GM19463 (cell line): ENCODE measurements around the gene IFT122.
"Not testable (repeated sequence)": the region's sequence is repeated elsewhere in the genome, so short reads cannot be mapped to it uniquely, and the experiment has no call there.

Experiments
- ATAC-seq: cut with Tn5 transposase; IDR thresholded peaks from one replicate; pipeline ENCODE4 v1.9.1; 2021; ENCODE audit warnings: mild to moderate bottlenecking, moderate library complexity; ENCODE audit not compliant: unreplicated experiment

IFT122 gene

DNA sequence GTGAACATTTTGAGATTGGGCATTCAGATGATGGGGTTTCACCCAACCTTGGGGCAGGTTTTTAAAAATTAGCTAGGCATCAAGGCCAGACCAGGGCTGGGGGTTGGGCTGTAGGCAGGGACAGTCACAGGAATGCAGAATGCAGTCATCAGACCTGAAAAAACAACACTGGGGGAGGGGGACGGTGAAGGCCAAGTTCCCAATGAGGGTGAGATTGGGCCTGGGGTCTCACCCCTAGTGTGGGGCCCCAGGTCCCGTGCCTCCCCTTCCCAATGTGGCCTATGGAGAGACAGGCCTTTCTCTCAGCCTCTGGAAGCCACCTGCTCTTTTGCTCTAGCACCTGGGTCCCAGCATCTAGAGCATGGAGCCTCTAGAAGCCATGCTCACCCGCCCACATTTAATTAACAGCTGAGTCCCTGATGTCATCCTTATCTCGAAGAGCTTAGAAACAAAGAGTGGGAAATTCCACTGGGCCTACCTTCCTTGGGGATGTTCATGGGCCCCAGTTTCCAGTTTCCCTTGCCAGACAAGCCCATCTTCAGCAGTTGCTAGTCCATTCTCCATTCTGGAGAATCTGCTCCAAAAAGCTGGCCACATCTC lies 94.5 kb downstream of the IFT122 start:
- ATAC-seq = no peak

DNA sequence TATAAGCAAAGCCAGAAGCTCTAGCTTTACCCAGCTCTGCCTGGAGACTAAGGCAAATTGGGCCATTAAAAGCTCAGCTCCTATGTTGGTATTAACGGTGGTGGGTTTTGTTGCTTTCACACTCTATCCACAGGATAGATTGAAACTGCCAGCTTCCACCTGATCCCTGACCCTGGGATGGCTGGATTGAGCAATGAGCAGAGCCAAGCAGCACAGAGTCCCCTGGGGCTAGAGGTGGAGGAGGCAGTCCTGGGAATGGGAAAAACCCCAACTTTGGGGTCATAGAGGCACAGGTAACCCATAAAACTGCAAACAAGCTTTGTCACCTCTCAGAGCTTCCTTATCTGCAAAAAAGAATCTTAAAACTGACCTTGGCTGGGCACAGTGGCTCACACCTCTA lies 95.1 kb downstream of the IFT122 start:
- ATAC-seq = no peak

- no peak for ATAC-seq
Measured at GRCh38 chr3:129536374-129536667, 96.3 kb downstream of the IFT122 start.

GRCh38 chr3:129536804-129537203 lies 96.8 kb downstream of the IFT122 start:
- ATAC-seq = no peak

- no peak for ATAC-seq
Measured at GRCh38 chr3:129539206-129539605, 99.2 kb downstream of the IFT122 start.

DNA sequence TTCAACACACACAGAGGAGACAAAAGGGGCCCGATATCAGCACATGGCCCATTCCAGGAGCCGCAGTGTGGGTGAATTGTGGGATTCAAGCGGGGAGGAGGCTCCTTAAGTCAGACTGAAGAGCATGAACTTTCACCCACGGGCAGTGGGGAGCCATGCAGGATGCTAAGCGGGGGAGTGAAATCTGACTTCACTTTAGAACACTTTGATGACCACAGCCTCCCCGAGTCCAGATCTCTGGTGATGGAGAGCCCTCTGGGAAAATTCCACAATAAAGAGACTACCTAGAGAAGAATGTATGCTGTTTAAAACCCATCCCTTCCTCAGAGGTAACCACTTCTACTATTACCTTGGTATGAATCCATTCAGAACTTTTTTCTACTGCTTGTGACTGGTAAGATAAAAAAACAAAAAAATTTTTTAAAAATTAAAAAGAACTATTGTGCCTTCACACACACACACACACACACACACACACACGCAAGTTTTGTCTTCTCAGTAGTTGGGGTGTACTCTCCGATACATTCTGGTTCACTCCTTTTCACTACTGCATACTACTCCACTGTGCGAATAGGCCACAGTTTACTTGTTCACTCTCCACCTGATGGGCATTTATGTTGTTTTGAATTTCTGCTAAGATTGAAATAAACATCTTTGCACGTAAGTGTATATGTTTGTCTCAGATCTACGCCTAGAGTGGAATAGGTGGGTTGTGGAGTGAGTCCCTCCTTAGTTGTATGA lies 100.9 kb downstream of the IFT122 start:
- no peak for ATAC-seq

DNA sequence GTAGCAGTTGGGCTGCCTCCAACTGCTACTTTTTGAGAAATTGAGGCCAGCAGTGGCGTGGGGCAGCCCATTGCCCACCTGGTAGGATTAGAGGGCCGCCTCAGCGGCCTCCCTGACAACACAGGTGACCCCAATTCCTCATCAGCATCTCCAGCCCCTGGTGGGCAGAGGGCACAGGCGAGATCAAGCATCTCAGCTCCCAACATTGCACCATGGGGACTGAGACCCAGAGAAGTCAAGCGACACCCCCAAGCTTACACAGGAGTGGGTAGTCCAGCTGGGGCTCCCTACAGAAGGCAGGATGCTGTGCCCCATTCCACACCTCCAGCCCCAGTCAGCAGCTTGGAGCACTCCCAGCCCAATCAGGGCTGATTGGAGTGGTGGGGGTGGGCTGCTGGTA lies 102.7 kb downstream of the IFT122 start:
- no peak for ATAC-seq

DNA sequence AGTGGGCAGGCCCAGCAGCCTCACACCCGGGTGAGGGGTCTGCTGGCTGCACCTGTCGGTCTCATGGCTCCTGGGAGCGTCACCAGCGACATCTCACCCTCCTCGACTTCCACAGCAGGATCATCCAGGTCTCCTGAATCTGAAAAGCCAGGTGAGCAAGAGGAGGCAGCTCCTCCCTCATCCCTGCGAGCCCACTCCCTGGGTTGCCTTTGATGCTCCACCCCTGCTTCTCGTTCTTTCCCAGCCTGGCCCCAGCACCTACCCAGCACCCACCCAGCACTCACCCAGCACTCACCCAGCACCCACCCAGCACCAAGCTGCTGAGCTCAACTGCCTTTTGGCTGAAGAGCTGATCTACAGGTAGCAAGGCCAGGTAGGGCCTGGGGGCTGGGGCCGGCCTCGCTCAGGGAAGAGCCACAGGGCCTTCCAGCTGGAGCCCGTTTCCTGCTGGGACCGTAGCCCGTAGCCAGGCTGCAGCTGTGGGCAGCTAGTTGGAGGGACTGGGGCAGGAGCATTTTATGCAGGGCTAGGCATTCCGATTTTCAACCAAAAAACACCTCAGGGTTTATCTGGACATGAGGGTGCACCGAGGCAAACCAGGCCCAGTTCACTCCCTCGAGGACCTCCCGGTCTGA lies 103.2 kb downstream of the IFT122 start, which contains the start of gene H1-8:
H1-8 (plus strand) TSS at position 20 of the 635 bp plus-strand sequence; CDS start at position 64, 44 bp downstream.
- ATAC-seq = no peak

GRCh38 chr3:129543999-129544398 lies 104.0 kb downstream of the IFT122 start:
- no peak for ATAC-seq

GRCh38 chr3:129545951-129546350 lies 105.9 kb downstream of the IFT122 start:
- not testable (repeated sequence) for ATAC-seq

GRCh38 chr3:129547241-129547640 lies 107.2 kb downstream of the IFT122 start:
- no peak for ATAC-seq

DNA sequence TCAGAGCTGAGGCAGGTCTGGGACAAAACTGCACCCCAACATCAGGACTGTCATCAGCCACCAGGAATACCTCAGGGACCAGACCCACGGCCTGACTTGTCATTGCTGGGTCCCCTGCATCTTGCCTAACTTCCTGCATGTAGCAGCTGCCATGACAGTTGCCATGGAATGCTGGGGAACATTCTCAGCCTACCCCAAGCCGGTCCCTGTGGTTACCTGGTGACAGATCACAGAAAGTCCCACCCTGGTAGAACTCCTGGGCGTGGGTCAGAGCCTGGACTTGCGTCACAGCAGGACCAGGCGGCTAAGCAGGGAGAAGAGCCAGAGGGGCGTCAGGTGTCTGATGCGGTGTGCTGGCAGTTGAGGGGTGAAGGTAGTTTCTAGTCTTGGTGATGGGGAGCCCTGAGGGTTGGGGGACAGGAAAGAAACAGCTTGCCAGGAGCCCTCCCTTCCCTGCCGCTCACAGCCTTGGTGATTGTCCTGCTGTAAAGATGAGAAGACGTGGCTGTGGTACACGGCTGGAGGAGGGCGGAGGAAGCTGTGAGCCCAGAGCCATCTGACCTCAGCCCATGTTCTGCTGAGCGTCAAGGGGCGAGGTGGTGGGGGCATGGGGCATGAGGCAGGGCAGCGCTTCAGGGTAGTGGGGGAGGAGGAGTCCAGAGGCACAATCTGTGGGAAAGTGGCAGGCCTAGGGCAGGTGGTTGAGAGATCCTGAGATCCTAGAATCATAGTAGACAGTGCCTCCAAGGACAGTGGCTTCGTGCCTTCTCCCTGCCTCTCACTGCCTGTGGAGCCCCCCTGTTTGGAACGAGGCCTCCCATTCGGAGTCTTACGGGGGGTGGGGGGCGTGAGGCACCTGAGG lies 108.3 kb downstream of the IFT122 start:
- ATAC-seq = no peak

DNA sequence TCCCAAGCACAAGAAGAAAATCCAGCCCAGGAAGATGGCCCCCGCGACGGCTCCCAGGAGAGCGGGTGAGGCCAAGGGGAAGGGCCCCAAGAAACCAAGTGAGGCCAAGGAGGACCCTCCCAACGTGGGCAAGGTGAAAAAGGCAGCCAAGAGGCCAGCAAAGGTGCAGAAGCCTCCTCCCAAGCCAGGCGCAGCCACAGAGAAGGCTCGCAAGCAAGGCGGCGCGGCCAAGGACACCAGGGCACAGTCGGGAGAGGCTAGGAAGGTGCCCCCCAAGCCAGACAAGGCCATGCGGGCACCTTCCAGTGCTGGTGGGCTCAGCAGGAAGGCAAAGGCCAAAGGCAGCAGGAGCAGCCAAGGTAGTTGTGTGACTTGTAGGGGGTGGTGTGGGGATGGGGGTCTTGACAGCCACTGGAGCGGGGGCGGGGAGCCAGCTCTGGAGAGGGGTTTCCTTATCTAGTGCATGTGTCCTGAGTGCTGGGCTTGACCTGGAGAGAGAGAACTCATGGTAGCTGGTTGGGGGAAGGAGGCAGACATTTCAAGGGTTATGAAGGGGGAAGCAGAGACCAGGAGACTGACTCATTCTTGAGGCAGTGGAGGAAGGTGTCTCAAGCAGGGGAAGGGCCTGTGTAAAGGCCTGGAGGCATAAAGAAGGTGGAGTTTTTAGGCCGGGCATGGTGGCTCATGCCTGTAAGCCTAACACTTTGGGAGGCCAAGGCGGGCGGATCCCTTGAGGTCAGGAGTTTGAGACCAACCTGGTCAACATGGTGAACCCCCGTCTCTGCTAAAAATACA lies 109.2 kb downstream of the IFT122 start:
- no peak for ATAC-seq

GRCh38 chr3:129549805-129550204 lies 109.8 kb downstream of the IFT122 start:
- ATAC-seq = no peak

DNA sequence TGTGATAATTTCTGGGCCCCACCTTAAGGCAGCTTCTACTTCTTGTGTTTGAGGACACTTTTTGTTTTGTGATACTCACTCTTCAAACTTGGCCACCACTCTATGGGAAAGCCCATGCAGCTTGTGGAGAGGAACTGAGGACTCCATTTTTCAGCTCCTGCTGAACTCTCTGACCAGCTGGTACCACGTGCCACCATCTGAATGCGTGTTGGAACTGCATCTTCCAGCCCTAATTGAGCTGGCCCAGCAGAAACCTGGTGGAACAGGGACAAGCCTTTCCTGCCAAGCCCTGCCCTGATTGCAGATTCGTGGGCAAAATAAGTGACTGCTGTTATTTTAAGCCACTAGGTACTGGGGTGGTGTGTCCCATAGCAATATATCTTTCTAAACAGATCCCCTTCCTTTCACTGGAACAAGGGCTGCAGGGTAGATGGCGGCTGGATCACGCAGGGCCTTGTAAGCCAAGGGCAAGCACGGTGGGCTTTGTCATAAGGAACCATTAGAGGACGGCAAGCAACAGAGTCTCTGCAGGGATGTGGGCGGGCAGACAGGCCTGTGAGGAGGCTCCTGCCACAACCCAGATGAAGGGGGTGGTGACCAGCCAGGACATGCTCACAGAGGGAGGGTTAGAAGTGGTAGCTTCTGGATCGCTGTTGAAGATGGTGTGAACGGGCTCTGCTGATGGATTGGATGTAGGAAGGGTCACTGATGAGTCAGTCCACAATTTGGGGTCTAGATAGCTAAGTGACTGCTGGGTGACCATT lies 112.4 kb downstream of the IFT122 start:
- ATAC-seq = no peak

- no peak for ATAC-seq
Measured at GRCh38 chr3:129553171-129553570, 113.1 kb downstream of the IFT122 start.

DNA sequence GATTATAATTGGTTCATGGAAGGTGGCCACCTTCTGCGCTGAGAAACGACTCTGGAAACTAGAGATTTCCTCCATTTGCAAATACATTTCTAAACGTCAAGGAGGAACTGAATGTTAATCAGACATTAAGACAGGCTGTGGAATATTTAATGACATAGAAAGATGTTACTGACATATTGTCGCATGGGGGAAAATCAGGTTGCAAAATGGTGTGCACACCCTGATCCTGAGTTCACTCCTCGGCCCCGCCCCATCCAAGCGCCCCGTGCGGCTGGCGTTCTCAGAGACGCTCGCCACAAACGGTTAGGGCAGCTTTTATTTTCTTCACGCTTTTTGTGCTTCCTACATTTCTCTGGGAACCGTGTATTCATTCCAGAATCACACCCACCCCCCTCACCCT lies 113.7 kb downstream of the IFT122 start:
- no peak for ATAC-seq

DNA sequence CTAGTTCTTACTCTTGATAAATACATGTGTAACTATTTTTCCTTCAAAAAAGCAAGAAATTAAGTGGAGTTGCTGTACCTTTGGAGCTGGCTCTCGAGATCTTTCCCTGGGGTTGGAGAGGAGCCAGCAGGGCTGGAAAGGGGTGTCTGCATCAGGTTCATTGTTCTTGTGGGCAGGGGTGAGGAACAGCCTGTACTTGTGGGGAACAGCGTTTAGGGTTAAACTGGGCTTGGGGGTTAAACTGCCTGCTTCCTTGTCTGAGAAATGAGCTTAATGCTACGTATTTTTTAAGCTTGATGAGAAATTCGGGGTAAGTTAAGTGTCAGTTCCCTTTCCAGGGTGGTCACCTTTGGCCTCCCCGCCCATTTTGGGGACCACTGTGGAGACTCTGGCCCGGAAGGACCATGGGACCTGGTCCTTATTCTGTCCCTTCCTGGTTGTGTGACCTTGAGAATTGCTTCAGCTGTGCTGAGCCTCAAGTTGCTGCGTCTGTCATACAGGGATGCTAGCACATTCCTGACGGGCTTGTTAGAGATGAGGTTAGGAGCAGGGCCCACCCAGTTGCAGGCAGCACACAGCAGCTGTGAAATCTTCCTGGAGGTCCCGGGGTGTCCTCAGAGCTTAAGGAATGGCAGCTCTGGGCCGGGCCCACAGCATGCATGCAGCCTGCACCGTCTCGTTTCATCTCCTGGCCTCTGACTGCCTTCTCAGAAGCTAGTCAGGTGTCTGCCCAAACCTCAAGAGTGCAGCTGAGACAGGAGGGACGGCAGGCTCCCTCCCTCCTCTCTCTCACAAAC lies 114.5 kb downstream of the IFT122 start:
- ATAC-seq = no peak

GRCh38 chr3:129555153-129555550 lies 115.1 kb downstream of the IFT122 start:
- ATAC-seq = no peak
